ENCODE measurements around the gene TMEM31.

The TMEM31 gene, protein sequence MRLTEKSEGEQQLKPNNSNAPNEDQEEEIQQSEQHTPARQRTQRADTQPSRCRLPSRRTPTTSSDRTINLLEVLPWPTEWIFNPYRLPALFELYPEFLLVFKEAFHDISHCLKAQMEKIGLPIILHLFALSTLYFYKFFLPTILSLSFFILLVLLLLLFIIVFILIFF

DNA sequence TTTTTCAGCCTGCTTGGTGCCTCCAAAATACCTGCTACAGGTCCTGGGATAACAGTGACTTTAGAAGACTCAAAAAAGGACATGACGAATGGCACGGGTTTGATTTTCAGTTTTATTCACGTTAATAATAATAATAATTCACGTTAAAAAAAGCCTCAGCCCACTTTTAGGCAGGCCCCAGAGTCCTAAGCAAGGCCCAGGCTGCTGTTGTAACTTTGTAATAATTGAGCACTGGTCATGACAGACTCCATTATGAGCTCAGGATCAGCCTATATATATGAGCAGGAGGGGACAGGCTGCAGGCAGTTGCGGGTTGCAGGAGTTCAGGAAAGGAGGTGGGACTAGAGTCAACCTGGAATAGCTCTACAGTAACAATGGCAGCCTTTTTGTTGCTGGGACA is at the start of gene TMEM31:
Gene TMEM31 (plus strand): TSS at position 301 of the 400 bp plus-strand sequence. CDS start 1,350 bp downstream, outside the sequence.
- DNase-seq = no peak

DNA sequence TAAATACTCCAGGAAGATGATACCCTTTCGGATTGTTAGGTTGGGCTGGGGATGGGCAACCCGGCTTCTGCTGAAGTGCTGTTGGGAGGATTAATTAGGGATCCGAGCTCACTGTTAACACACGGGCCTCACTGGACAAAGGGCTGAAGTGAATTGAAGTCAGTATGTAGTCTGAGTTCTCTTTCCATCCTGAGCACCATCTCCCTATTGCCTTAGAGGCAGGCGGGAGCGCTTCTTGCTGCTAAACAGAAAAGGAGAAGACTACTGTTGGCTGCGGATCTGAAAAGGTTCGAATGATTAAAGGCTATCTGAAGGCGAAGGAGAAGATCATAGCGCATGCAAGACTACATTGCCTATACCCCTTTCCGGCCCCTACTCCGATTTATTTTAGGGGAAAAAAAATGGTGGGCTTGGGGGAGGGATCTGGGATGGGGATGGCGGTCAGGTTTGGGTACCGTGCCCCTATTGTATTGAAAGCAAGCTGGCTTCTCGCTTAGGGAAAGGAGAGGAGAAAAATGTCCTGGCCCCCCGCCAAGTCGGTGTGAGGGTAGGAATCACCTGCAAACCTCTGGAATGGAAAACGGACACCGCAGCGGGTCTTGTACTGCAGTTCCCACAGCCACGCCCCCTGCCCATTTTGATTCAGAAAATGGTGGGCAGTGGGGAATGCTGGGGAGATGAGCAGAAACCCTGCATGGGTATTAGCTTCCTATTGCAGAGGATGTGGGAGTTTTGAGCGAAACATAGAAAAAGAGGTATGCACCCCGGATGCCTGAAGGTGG is 46.5 kb upstream of the TMEM31 start:
- no peak for DNase-seq

DNA sequence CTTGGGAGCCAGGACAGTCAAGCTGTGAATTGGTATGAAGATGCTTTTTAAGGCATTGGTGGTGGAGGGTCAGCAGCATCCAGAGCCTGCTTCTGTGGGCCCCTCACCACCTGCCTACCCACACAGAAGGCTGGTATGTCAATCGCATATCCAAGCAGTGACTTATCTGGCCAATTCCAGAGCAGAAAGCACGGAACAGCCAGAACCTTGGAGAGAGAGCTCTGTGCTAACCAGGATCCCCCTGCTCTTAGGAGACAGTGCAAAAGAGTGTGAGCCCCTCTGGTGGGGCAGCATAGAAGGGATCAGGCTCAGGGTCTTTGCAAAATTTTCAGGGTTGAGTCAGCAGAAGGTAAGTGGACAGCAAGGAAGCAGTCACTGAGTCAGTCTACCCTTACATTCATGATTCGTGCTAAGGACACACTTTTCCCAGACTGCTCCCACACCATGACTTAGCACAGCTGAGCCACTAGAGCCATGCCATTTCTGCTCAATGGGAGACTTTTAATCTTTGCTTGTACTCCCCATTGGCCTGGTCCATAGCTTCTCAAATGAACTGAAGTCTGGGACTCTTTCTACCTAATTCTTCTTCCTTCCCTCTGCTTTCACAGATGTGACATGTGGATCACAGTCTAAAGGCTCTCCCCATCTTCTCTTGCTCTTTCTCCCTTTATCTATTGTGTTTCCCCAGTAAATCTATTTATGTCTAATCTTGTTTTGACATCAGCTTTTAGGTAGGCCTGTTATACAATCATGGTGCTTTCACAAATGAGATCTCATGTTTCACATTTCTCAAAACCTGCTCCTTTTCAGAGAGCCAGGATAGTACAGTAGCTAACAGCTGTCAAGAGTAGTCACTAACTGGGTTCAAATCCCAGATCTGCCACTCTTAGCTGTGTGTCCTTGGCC is 44.3 kb upstream of the TMEM31 start:
- DNase-seq = no peak

DNA sequence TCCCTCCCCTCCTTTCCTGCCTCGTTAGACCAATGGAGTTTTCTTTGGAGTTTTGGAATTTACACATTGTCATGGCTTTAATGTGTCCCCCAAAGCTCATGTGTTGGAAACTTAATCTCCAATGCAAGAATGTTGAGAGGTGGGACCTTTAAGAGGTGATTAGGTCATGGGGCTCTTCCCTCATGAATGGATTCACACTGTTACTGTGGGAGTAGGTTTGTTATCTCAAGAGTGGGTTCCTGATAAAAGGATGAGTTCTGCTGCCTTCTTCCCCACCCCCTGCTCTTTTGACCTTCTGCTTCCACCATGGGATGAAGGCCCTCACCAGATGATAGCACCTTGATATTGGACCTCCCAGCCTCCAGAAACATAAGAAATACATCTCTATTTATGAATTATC is 41.0 kb upstream of the TMEM31 start:
- DNase-seq = no peak

DNA sequence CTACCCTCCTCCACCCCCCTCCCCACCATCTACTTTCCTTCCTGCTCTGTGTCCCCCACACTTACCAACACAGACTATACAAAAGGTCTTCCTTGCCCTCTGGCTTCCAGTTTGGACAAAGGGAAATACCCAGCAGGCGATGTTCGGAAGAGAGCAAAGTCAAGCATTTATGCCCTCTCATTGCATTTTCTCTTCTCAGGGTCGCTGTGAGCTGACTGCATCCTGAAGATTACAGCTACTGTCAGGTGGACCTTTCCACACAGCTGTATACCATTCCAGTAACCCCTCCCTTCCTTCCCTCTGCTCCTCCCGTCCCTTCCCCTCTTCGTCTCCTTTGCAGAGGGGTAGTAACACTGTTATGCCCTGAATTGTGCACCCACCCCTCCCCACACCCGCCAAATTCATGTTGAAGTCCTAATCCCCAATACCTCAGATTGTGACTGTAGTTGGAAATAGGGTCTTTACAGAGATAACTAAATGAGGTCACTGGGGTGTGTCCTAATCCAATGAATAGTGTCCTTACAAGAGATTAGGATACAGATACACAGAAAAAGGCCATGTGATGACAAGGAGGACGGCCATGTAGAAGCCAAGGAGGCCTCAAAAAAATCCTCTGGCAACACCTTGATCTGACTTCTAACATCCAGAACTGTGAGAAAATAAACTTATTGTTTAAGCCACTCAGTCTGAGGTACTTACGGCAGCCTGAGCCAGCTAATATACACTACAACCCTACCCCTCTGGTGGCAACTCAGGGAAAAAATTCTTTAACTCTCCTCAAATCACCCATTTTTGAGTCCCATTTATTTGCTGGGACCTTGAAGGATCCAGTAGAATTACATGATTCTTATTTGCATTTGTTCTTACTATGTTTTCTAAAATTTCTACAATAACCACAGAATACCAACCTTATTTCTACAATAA is 35.9 kb upstream of the TMEM31 start:
- no peak for DNase-seq

DNA sequence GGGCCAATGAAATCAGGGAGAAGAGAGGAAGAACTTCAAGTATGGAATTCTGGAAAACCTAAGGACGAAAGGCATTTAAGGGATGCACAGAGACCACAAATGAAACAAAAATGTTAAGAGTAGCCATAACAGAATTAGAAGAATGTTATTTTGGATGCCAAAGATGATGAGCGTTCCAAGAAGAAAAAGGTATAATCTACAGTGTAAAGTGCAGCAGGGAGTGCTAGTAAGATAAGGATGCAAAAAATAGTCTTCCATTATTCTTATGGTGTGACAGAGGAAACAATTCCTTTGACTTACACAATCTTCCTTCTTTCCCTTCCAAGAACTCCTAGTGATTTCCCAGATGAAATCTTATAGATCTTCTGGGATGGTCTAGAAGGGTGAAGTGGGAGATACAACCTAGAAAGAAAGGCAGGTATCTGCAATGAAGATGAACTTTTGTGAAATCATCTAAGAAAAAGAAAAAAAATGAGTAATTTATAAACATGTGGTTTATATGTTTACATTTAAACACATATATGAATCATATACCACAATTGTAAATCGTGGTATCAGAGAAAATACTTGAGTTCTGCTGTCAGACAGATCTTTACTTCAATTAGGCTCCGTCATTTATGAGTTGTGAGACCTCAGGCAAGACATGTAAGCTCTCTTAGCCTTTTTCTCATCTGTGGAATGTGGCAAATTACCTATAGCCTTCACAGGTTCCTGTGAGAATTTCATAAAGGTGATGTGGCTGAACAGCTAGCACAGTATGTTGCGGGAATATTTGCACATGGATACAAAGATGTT is 32.3 kb upstream of the TMEM31 start:
- DNase-seq = no peak

DNA sequence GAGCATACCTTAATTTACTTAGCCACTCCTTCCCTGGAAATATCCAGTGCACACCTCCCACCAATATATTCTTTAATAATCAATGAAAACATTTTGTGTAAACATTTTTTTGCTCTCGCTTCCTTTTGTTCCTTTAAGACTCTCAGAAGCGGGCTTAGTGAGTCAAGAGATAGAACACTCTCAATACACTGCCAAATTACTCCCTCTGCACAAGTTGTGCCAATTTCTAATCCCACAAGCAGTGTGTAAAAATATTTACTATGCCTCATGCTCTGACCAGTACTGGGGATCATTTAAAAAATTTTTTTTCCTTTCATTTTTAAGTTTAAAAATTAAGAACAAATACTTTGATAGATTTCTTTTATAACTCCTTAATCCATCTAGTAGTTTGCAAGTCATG is 29.3 kb upstream of the TMEM31 start:
- no peak for DNase-seq

DNA sequence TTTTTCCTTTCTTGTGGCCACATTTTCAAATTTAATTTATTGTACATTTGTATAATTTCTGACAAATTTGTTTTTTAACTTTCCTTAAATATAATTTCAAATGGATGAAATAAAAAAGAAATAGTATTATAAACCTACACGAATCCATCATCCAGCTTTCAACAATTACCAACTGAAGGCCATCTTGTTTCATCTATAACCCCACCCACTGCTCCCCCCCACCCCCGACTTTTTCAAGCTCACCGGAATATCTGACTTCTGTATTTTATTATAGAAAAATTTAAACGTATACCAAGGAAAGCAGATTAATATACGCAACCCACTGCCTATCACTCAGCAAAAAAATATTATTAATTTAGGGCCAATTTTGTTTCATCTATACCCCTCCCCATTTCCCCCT is 25.3 kb upstream of the TMEM31 start:
- peak; percentile 3 for DNase-seq

DNA sequence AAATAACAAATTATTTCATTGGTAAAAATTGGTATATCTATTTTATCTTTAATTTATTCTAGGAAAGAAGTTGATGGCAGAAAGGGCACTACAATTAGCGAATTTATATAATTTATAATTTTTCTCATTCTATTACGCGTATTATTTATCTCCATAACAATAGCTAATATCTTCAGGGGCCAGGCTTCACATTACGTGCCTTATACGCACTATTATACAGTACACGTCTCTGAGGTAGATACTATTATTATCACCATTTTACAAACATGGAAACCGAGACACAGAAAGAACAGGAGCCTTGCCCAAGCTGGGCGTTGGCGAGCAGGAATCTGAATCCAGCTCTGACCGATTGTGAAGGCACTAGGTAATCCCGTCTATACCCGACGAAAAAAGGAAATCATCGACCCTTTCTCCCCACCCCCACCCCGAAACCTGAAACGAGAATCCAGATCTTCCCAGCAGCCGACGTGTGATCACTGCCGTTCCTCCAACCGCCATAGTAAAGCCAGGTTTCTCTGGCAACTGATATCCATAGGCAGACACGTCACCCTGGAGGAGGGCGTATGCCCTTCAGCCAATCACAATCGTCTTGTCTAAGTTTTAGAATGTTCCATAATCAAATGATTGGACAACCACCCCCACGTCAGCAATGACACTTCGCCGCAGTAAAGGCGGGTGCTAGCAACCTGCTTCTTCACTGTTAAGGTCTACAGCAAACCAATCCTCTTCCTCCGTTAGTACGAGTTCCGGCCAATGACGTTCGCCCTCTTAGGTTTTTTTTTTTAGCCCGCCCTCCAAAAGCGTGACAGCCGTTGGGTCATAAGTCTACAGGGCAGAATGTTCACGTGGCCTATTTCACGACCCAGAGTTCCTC is 24.3 kb upstream of the TMEM31 start, which contains the start of gene MORF4L2:
Gene MORF4L2 (minus strand): TSS at position 501 of the 874 bp plus-strand sequence. CDS start 9,672 bp downstream, outside the sequence.
- peak; percentile 98 for DNase-seq

DNA sequence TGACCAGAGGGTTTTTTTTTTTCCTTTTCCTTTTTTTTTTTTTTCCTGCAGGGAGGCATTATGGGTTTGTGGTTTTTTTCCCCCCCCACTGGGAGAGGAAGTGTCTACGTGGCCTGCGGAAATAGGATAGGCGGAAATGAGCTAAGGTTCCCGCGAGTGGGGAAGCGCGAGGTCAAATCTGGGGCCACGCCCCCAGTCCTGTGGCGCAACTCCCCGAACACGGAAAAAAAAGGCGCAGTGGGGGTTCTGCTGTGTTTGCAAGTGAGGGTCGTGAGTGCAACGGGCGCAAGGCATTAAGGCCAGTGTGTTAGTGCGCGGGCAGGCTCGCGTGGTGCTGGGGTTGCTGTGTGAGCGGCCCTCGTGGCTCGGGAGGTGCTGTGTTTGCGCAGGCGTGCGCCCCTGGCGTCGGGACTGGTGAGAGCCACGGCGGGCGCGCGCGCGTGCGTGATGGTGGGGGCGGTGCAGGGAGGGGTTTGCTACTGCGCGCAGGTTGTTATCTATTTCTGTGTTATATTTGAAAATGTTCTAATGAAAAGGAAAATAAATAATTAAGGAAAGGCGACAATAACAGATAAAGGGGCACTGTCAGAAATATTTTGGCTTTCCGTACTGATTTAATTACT is 23.5 kb upstream of the TMEM31 start:
- peak; percentile 49 for DNase-seq

DNA sequence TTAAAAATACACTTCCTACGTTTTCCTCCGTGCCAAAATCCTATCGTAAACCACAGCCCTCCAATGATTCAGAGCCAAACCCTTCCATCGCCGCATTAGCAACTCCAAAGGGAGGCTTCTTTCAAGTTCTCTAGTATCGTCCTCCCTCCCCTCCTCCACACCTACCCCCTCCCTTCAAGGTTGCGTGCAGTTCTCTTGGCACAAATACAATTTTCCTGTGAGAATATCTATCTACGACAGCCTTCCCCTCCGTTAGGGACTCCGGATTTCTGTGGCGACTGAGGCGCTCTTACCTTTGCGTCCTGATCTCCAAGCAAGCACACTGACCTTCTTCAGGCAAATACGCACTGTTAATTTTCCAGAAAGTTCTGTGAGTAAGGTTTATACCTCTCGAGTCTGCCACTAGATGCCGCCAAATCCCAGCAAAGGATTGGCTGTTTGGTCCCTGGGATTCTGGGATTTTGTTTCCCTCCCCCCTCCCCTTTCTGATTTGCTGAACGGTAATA is 23.0 kb upstream of the TMEM31 start:
- DNase-seq = peak; percentile 82

DNA sequence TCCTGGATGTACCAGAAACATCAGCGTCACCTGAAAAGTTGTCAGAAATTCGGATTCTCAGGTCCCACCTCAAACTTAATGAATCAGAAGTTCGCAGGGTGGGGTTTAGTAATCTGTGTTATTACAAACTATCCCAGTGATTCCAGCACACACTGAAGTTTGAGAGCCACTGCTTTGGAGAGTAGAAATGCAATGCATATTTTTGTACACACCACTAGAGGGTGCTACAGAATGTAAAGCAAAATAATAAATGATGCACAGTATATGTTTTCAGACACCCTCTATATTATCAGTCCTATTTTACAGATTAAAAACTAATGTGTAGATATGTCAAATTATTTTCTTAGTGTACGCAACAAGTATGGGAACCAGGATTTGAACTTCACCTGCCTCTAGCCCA is 21.8 kb upstream of the TMEM31 start:
- peak; percentile 28 for DNase-seq

DNA sequence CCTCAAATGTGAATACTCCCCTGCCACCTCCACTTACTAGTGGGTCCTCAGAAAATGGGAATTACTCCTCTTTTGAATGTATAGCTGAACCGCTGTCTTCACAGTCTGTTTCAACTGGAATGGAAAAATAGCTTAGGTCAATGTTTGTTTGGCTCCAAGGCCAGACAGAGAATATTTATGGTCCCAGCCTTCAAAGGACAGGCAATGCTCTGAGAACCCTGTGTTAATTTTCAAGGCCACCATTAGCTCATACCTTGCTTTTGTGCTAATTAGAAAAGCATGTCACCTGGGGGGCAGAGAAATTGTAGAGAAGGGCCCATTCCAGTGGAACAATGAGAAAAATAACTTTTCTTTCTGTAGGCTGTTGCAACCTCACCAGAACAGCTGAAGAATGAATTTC is 19.6 kb upstream of the TMEM31 start:
- DNase-seq = no peak

DNA sequence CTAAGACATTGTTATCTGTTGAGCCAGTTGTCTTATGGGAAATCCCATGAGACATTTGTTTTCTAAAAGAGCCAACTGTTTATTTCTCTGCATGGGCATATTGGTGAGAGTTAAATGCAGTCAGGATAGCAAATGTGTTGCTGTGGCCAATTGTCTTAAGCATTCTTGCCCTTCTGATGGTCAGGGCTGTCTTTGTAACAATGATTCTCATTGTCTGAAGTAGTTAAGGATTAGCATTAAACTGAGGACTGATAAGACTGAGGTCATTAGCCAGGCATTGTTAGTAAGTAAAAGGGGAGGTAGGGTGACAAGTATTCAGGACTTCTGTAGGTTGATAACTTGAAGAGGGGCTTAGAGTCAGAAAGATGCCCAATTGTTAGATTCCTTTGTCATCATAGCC is 13.0 kb upstream of the TMEM31 start:
- no peak for DNase-seq

DNA sequence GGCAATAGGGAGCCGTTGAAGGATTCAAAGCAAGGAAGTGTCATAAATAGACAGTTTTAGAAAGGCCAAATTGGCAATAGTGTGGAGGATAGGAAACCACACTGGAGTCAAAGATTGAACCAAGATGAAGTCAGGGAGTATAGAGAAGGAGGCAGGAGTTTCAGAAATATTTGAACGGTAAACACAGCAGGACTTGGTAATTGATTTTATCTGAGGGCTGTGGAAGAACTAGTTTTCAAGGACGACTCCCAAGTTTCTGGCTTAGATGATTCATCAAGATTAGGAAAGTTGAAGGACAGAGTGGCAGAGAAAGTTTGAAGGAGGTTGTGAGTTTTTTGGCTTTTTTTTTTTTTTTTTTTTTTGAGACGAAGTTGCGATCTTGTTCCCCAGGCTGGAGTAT is 11.5 kb upstream of the TMEM31 start:
- no peak for DNase-seq

DNA sequence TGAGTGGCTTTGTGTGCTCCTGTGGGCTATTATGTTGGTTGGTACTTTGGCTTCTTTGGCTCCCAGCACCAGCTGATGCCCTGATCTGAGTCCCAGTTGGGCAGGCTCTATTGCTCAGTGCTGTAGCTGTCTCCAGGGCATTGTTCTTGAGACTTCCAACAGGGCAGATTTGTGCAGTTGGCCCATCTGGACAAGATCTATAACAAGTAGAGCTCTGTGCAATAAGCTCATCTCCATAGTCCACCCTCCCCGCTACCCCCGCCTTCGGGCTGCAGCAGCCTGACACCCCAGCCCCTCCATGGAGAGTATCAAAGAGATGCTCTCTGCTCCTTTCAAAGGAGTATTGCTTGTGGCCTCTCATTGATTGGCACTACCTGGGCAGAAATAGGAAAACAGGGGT is 5.8 kb upstream of the TMEM31 start:
- DNase-seq = no peak

DNA sequence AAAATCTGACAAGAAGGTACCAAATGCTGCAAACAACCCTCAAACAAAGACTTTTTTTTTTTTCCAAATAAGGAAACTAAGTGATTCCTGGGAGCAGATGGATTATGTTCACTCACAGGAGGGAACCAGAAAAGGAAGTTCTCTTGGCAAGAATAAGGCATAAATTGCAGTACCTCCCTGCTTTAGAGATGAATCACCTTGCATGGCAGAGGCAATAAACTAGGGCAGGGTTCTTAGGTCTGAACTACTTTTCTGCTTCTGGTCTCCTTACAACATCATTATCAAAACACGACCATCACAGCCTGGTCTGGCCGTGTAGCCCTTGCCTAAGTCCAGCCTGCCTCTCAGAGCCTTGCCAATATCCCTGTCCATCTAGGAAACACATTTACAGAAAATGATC is 6.3 kb downstream of the TMEM31 start:
- no peak for DNase-seq

DNA sequence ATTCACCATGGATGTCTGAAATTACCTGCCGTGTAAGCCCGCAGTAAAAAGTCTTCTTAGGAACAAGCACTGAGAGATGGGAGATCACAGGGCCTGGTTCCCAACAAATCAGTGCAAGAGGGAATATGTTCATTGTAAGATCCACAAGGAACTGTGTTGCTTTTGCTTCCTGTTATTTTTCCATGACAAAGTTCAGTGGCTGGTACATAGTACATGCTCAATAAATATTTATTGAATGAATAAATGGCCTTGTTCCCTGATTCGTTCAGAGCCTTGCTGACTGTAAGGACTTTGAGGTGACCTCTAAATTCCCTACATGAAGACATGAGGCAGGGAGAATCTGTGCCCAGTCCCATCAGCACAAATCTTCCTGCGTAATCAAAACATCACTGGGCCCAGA is 7.4 kb downstream of the TMEM31 start:
- DNase-seq = no peak

DNA sequence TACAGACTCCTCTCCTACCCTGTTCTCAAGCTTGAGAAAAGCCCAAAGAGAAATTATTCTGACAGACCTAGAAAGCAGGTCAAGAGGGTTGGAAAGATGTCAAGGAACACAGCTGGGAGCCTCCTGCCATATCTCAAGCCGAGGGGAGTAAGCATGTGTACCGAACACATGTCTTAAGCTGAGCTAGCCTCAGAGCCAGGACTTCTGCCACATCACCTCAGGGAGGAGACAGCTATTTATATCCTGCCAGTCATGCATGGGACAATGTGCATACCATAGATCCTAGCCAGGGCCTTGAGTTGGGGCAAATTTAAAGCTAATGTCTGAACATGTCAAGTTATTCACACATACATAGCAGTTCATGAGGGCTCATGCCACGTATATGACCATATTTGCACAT is 11.8 kb downstream of the TMEM31 start:
- DNase-seq = no peak

DNA sequence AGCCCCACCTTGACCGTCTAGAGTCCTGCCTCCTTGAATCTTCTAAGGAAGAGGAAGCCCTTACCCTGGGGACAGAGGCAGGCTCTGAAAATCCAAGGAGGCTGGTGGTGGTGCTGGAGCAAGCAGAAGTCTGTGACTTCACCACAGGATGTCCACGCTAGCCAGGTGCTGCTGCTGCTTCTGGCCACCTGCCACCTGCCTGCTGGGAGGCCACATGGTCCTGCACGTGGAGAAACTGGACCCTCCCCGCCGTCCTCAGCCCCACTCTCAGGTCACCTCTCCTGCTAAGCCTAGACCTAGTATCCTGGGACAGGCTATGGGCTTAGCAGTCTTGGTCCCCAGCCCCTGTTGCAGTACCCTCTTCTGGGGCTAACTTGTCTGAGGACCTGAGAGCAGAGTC is 15.8 kb downstream of the TMEM31 start:
- no peak for DNase-seq

All from NCI-H1694 (cell line).